ENCODE results near the gene AFF3.

The AFF3 gene

DNA sequence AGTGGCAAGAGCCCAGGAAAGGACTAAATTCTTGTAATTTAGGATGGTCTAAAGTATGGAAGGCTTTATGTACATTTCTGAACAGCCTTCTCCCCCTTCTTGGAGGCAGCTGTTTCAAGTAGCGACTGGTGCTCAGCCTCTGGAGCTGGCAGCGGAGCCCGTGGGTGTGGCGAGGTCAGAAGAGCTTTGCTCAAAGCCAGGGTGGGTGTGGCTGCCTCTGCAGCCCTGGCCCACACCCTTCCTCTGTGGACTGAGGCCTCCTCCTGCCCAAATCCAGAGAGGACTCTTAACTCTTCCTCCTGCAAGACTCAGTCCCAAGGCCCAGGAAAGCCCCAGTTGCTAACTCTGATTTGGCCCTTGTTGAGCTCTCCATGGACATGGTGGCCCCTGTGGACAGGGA, 450.5 kb downstream of the AFF3 start:
- H3K4me1 ChIP-seq: no peaks in the 10 kb centered on the region
- H3K4me3 ChIP-seq: no peak overlapping the region
- no peak for DNase-seq (ENCODE audit: low spot score in 2 of 2)
- H3K27me3 ChIP-seq (ENCODE audit: low read depth): no peaks in the 10 kb centered on the region
- in situ Hi-C loops (cut with MboI; ENCODE audit: low sequenced_read_pairs): no loop called here
- H3K9me3 ChIP-seq: no peaks in the 10 kb centered on the region
- H3K36me3 ChIP-seq (replicated peaks): no peaks in the 10 kb centered on the region

DNA sequence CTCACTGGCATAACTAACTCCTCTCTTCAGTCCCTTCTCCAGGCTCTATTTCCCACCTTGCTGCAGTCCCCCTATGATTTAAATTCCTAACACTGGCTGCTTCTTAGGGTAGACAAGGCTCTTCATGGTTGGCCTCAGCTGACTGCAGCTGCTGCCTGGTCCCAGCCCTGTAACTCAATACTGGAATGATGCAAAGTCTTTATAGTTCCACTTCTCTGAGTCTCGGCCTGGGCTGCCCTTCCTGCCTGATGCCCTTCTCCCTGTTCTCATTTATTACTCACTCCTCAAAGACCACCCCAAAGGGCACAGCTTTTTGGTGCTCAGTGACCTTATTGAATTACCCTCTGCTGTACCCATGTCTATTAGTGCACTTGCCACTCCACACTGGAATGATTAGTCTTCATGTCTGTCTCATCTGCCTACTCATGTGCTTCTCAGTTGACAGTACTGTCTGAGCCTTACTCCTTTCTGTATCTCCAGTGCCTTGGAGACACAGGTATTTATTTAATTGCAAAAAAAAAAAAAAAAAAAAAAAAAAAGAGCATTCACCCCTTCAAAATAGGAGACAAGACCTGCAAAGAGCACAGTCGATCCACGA, 453.1 kb downstream of the AFF3 start:
- no peaks in the 10 kb centered on the region for H3K27me3 ChIP-seq (ENCODE audit: low read depth)
- no peaks in the 10 kb centered on the region for H3K4me1 ChIP-seq
- H3K36me3 ChIP-seq (replicated peaks): no peaks in the 10 kb centered on the region
- H3K9me3 ChIP-seq: no peaks in the 10 kb centered on the region; the same call in 1 of the 2 replicates
- no peak for DNase-seq (ENCODE audit: low spot score in 2 of 2)
- in situ Hi-C loops (cut with MboI; ENCODE audit: low sequenced_read_pairs): no loop called here
- H3K4me3 ChIP-seq: no peak overlapping the region

DNA sequence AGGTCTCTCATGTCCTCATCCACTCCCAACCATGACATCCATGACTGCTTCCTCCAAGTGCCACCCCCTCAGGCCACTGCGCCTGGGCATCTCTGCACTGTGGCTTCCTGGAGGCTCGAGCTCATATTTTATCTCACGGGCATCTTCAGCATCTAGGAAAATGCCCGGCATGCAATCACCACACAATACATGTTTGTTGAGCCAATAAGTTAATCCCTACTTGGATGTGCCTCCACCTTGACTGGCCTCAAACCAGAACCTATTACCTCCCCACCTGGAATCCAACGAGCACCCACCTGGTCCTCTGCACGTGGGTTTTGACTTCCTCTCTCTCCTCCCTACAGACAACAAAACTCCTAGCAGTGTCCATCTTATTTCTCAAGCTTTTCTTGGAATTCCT, 453.7 kb downstream of the AFF3 start:
- no peaks in the 10 kb centered on the region for H3K4me1 ChIP-seq
- no peak overlapping the region for H3K4me3 ChIP-seq
- H3K9me3 ChIP-seq: no peaks in the 10 kb centered on the region; the same call in 1 of the 2 replicates
- no peak for DNase-seq (ENCODE audit: low spot score in 2 of 2)
- H3K36me3 ChIP-seq (replicated peaks): no peaks in the 10 kb centered on the region
- H3K27me3 ChIP-seq (ENCODE audit: low read depth): no peaks in the 10 kb centered on the region
- in situ Hi-C loops (cut with MboI; ENCODE audit: low sequenced_read_pairs): no loop called here

DNA sequence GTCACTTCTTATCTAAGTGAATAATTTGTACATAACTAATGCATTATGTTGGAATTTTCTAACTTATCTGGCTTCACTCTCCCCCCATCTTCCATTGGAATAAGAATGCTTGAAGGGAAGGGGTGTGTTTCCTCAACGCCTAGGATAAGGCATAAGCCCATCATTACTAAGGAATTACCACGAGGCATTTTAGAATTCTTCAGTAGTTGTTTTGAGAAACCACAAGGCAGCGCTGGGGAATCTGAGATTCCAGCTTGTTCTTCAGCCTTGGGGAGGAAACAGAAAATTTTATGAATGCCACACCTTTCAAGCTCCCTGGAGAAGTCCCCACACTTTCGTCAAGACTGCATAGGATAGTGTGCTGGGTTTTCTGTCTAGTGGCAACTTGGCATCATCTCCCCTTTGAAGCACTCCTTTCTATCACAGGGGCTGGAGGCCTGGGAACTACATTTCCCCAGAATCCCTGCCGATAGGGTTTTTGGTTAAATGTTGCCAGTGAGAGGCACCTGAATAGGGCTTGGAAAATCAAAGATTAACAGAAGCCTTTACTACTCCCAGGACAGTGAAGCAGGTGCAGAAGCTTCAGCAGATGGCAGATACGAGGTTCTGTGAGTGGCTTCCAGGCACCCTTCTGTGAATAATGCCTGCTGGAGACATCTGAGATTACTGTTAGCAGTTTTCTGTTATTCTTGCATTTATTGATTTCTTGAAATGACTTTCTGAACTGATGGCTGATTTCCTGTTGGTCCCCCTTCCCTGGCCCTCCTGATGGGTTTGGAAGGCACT, 459.9 kb downstream of the AFF3 start:
- in situ Hi-C loops (cut with MboI; ENCODE audit: low sequenced_read_pairs): no loop called here
- H3K27me3 ChIP-seq (ENCODE audit: low read depth): no peaks in the 10 kb centered on the region
- peaks cover 3% of the 10 kb centered on the region; the same call in 1 of the 2 replicates for H3K4me1 ChIP-seq
- no peak for DNase-seq (ENCODE audit: low spot score in 2 of 2)
- H3K9me3 ChIP-seq: no peaks in the 10 kb centered on the region; the same call in 1 of the 2 replicates
- no peak overlapping the region for H3K4me3 ChIP-seq
- H3K36me3 ChIP-seq (replicated peaks): no peaks in the 10 kb centered on the region

- no peaks in the 10 kb centered on the region; the same call in 1 of the 2 replicates for H3K9me3 ChIP-seq
- no peak for DNase-seq (ENCODE audit: low spot score in 2 of 2)
- in situ Hi-C loops (cut with MboI; ENCODE audit: low sequenced_read_pairs): no loop called here
- H3K4me3 ChIP-seq: no peak overlapping the region
- H3K27me3 ChIP-seq (ENCODE audit: low read depth): no peaks in the 10 kb centered on the region
- no peaks in the 10 kb centered on the region for H3K36me3 ChIP-seq (replicated peaks)
- H3K4me1 ChIP-seq: peaks cover 3% of the 10 kb centered on the region; the same call in 1 of the 2 replicates
Measured at GRCh38 chr2:99680946-99681345, 461.4 kb downstream of the AFF3 start.

GRCh38 chr2:99679518-99679917, 462.9 kb downstream of the AFF3 start:
- in situ Hi-C loops (cut with MboI; ENCODE audit: low sequenced_read_pairs): no loop called here
- no peaks in the 10 kb centered on the region for H3K36me3 ChIP-seq (replicated peaks)
- H3K9me3 ChIP-seq: no peaks in the 10 kb centered on the region
- H3K4me1 ChIP-seq: peaks cover 3% of the 10 kb centered on the region; the same call in 1 of the 2 replicates
- no peak overlapping the region for H3K4me3 ChIP-seq
- no peak for DNase-seq (ENCODE audit: low spot score in 2 of 2)
- no peaks in the 10 kb centered on the region for H3K27me3 ChIP-seq (ENCODE audit: low read depth)

GRCh38 chr2:99678625-99679024, 463.8 kb downstream of the AFF3 start:
- H3K4me3 ChIP-seq: no peak overlapping the region
- peaks cover 3% of the 10 kb centered on the region; the same call in 1 of the 2 replicates for H3K4me1 ChIP-seq
- in situ Hi-C loops (cut with MboI; ENCODE audit: low sequenced_read_pairs): no loop called here
- no peaks in the 10 kb centered on the region for H3K27me3 ChIP-seq (ENCODE audit: low read depth)
- no peaks in the 10 kb centered on the region for H3K9me3 ChIP-seq
- no peaks in the 10 kb centered on the region for H3K36me3 ChIP-seq (replicated peaks)
- no peak for DNase-seq (ENCODE audit: low spot score in 2 of 2)

DNA sequence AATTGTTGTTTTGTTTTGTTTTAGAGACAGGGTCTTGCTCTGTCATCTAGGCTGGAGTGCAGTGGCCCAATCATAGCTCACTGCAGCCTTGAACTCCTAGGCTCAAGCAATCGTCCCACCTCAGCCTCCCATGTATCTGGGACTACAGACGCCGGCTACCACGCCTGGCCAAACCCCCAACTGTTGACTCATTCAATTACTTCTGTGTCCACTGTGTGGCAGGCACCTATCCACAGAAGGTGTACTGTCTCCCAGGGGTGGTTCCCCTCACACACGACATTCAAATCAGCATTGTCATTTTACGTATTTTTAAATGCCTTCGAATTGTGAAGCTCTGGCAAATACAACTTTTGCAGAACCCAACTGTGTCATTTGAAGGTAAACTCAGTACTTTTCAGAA, 464.6 kb downstream of the AFF3 start:
- Histone ChIP-seq H3K4me1 (peaks cover 3% of the 10 kb centered on the region; the same call in 1 of the 2 replicates), H3K36me3 (replicated peaks) (no peaks in the 10 kb centered on the region), H3K9me3 (no peaks in the 10 kb centered on the region), H3K4me3 (no peak overlapping the region), H3K27me3 (ENCODE audit: low read depth) (no peaks in the 10 kb centered on the region)
- in situ Hi-C loops (cut with MboI; ENCODE audit: low sequenced_read_pairs): no loop called here
- DNase-seq (ENCODE audit: low spot score in 2 of 2): no peak

- in situ Hi-C loops (cut with MboI; ENCODE audit: low sequenced_read_pairs): no loop called here
- Histone ChIP-seq H3K4me3 (no peak overlapping the region), H3K9me3 (no peaks in the 10 kb centered on the region), H3K4me1 (no peaks in the 10 kb centered on the region; the same call in 1 of the 2 replicates), H3K36me3 (replicated peaks) (no peaks in the 10 kb centered on the region), H3K27me3 (ENCODE audit: low read depth) (no peaks in the 10 kb centered on the region)
- no peak for DNase-seq (ENCODE audit: low spot score in 2 of 2)
Measured at GRCh38 chr2:99675130-99675661, 467.2 kb downstream of the AFF3 start.

GRCh38 chr2:99674090-99674489, 468.3 kb downstream of the AFF3 start:
- H3K27me3 ChIP-seq (ENCODE audit: low read depth): no peaks in the 10 kb centered on the region
- no peaks in the 10 kb centered on the region for H3K4me1 ChIP-seq
- in situ Hi-C loops (cut with MboI; ENCODE audit: low sequenced_read_pairs): no loop called here
- no peak overlapping the region for H3K4me3 ChIP-seq
- H3K36me3 ChIP-seq (replicated peaks): no peaks in the 10 kb centered on the region
- H3K9me3 ChIP-seq: no peaks in the 10 kb centered on the region
- no peak for DNase-seq (ENCODE audit: low spot score in 2 of 2)

GRCh38 chr2:99672766-99673350, 469.5 kb downstream of the AFF3 start:
- H3K27me3 ChIP-seq (ENCODE audit: low read depth): no peaks in the 10 kb centered on the region
- no peak for DNase-seq (ENCODE audit: low spot score in 2 of 2)
- in situ Hi-C loops (cut with MboI; ENCODE audit: low sequenced_read_pairs): no loop called here
- H3K4me3 ChIP-seq: no peak overlapping the region
- H3K4me1 ChIP-seq: no peaks in the 10 kb centered on the region
- H3K9me3 ChIP-seq: no peaks in the 10 kb centered on the region; the same call in 1 of the 2 replicates
- no peaks in the 10 kb centered on the region for H3K36me3 ChIP-seq (replicated peaks)

DNA sequence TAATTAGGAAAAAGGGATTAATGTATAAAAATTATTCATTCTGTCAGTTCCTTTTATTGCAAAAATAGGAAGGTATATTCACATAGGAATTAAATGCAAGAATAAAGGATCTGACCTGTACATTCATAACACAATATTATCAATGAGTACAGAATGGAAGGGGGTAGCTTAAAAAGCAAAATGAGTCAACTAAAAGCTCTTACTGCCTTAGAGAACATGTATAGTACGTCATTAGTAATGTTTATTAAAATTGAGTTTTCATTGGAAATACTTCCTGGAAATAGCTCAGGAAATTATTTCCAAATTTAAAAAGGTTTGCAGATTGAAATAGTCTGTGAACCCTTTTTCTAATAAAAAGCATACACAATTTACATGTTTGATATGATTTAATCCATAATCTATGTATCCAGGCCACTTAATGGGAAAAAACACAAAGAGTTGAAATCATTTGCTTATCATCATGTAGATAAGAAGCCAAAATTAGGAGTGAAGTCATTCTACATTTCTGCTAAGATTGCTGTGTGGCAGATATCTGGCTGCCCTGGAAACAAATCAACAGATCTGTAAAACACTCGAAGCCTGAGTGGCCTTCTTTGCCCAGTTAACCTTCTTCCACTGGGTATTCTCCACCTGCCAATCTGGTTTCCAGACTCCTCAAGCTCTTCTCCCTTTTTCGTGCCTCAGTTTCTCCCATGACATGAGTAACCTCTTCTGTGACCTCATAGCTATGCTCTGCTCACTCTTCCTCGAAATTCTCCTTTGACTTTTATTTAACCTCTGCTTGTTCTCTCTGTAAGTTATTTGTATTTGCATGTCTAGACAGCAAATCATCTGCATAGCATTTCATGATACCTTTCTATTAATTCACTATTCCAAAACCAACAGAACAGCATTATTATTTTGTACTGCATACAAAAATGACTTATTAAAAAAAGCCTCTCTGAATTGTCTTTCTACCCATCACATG, 471.3 kb downstream of the AFF3 start:
- no peak for DNase-seq (ENCODE audit: low spot score in 2 of 2)

GRCh38 chr2:99666256-99666655, 476.1 kb downstream of the AFF3 start:
- H3K27me3 ChIP-seq (ENCODE audit: low read depth): no peaks in the 10 kb centered on the region
- no peak overlapping the region for H3K4me3 ChIP-seq
- no peaks in the 10 kb centered on the region; the same call in 1 of the 2 replicates for H3K9me3 ChIP-seq
- DNase-seq (ENCODE audit: low spot score in 2 of 2): no peak
- in situ Hi-C loops (cut with MboI; ENCODE audit: low sequenced_read_pairs): no loop called here
- H3K4me1 ChIP-seq: peaks cover 14% of the 10 kb centered on the region
- H3K36me3 ChIP-seq (replicated peaks): no peaks in the 10 kb centered on the region

More for the DNA sequence above, 471.3 kb downstream of the AFF3 start:
- Histone ChIP-seq H3K27me3 (ENCODE audit: low read depth) (no peaks in the 10 kb centered on the region), H3K4me1 (no peaks in the 10 kb centered on the region), H3K9me3 (no peaks in the 10 kb centered on the region; the same call in 1 of the 2 replicates), H3K4me3 (no peak overlapping the region), H3K36me3 (replicated peaks) (no peaks in the 10 kb centered on the region)
- in situ Hi-C loops (cut with MboI; ENCODE audit: low sequenced_read_pairs): no loop called here

All from HAP-1 (cell line).